Muscle of leg (tissue), 11 donors: ENCODE data around the gene ATAD3B. TPM values are rescaled to one million over a fixed set of nuclear protein-coding genes. Genes with fewer than 3 reads are reported as not detected.
"Not testable (repeated sequence)": the region's sequence is repeated elsewhere in the genome, so short reads cannot be mapped to it uniquely, and the experiment has no call there.

Experiments
- DNase-seq: peaks from one replicate; pipeline ENCODE4 v3.0.0; 2013
- H3K27ac ChIP-seq: one replicate; pipeline ENCODE4 v1.5.1; 2013; ENCODE audit warnings: mild to moderate bottlenecking, low read length, control low read depth
- H3K27me3 ChIP-seq: one replicate; pipeline ENCODE4 v1.6.1; 2013; ENCODE audit warnings: low read length; ENCODE audit not compliant: control insufficient read depth, insufficient read depth
- H3K36me3 ChIP-seq: one replicate; pipeline ENCODE4 v1.6.1; 2013; ENCODE audit warnings: low read length; ENCODE audit not compliant: control insufficient read depth, insufficient read depth
- H3K4me1 ChIP-seq: one replicate; pipeline ENCODE4 v1.6.1; 2013; ENCODE audit warnings: low read length; ENCODE audit not compliant: control insufficient read depth, insufficient read depth
- H3K4me3 ChIP-seq: one replicate; pipeline ENCODE4 v1.5.1; 2013; ENCODE audit warnings: low read length, control low read depth
- H3K9me3 ChIP-seq: replicated peaks from 2 replicates; pipeline ENCODE4 v1.6.1; 2013; ENCODE audit warnings: low read depth, low read length; ENCODE audit not compliant: control insufficient read depth
- WGBS: methylation state at CpG from one replicate; pipeline ENCODE4 v1.1.5; 2013; ENCODE audit warnings: missing lambda C conversion rate; ENCODE audit not compliant: insufficient coverage; 5-methylcytosine and 5-hydroxymethylcytosine counted together
- polyA plus RNA-seq, 8 donors: library from polyadenylated mRNA; unstranded; fragments of 120-200 nt; gene quantifications; one replicate each; pipeline versions ENCODE4 v1.2.1 to v1.2.3, GENCODE V29; 2013; ENCODE audit warnings: inconsistent platforms in 1 of 8, low replicate concordance in 1 of 8; ENCODE audit not compliant: insufficient read length in 8 of 8, insufficient read depth in 1 of 8
- total RNA-seq: library from RNA; stranded (reverse); fragments of 120-200 nt; gene quantifications from one replicate; pipeline ENCODE4 v1.2.4, GENCODE V29; 2013

The ATAD3B gene
- total and polyA plus RNA-seq, 9 donors = 9.6 to 16.5 (median 13.9) TPM

GRCh38 chr1:1523226-1523625, 51.7 kb downstream of the ATAD3B start:
- WGBS = 98% methylated on average over 15 of the region's 31 CpGs
- H3K9me3 ChIP-seq = not testable (repeated sequence)

GRCh38 chr1:1523651-1524050, 52.1 kb downstream of the ATAD3B start:
- H3K36me3 ChIP-seq = peaks cover 47% of the 10 kb centered on the region
- not testable (repeated sequence) for H3K27ac ChIP-seq, H3K4me1 ChIP-seq, DNase-seq, H3K9me3 ChIP-seq, H3K27me3 ChIP-seq, H3K4me3 ChIP-seq
- 86% methylated on average over 13 of the region's 17 CpGs for WGBS

More at GRCh38 chr1:1523226-1523625, 51.7 kb downstream of the ATAD3B start:
- not testable (repeated sequence) for H3K4me1 ChIP-seq, DNase-seq, H3K27ac ChIP-seq, H3K4me3 ChIP-seq, H3K27me3 ChIP-seq
- peaks cover 44% of the 10 kb centered on the region for H3K36me3 ChIP-seq

- not testable (repeated sequence) for DNase-seq, H3K27me3 ChIP-seq, H3K27ac ChIP-seq, H3K9me3 ChIP-seq, H3K4me1 ChIP-seq, H3K4me3 ChIP-seq
- H3K36me3 ChIP-seq = peaks cover 58% of the 10 kb centered on the region
- 94% methylated on average over 22 of the region's 30 CpGs for WGBS
These were observed 53.3 kb downstream of the ATAD3B start for GRCh38 chr1:1524750-1525383.

GRCh38 chr1:1526476-1526875, 54.9 kb downstream of the ATAD3B start:
- H3K4me1 ChIP-seq, H3K9me3 ChIP-seq, H3K27me3 ChIP-seq, DNase-seq, H3K4me3 ChIP-seq, H3K27ac ChIP-seq: not testable (repeated sequence)
- 90% methylated on average over 5 of the region's 21 CpGs for WGBS
- peaks cover 46% of the 10 kb centered on the region for H3K36me3 ChIP-seq

GRCh38 chr1:1527092-1527816, 55.7 kb downstream of the ATAD3B start:
- no peak overlapping the region for H3K27ac ChIP-seq
- 83% methylated on average over 23 of the region's 31 CpGs for WGBS
- no peak overlapping the region for H3K4me3 ChIP-seq
- H3K4me1 ChIP-seq = no peaks in the 10 kb centered on the region
- H3K9me3 ChIP-seq = peaks cover 5% of the 10 kb centered on the region
- peaks cover 42% of the 10 kb centered on the region for H3K36me3 ChIP-seq
- no peak for DNase-seq
- H3K27me3 ChIP-seq = no peaks in the 10 kb centered on the region

GRCh38 chr1:1528301-1529267, 57.0 kb downstream of the ATAD3B start:
- no peak for DNase-seq
- peaks cover 42% of the 10 kb centered on the region for H3K36me3 ChIP-seq
- 84% methylated on average over 28 of the region's 37 CpGs for WGBS

GRCh38 chr1:1529321-1529720, 57.8 kb downstream of the ATAD3B start:
- H3K4me3 ChIP-seq = no peak overlapping the region
- no peak for DNase-seq
- H3K27ac ChIP-seq = no peak overlapping the region
- peaks cover 5% of the 10 kb centered on the region for H3K9me3 ChIP-seq
- no peaks in the 10 kb centered on the region for H3K27me3 ChIP-seq
- WGBS = 98% methylated on average over 12 of the region's 18 CpGs
- H3K4me1 ChIP-seq = peaks cover 3% of the 10 kb centered on the region
- peaks cover 41% of the 10 kb centered on the region for H3K36me3 ChIP-seq

More at GRCh38 chr1:1528301-1529267, 57.0 kb downstream of the ATAD3B start:
- H3K9me3 ChIP-seq = peaks cover 5% of the 10 kb centered on the region
- H3K4me3 ChIP-seq = no peak overlapping the region
- H3K4me1 ChIP-seq = peaks cover 3% of the 10 kb centered on the region
- H3K27me3 ChIP-seq = no peaks in the 10 kb centered on the region
- no peak overlapping the region for H3K27ac ChIP-seq

- Histone ChIP-seq H3K27me3 (no peaks in the 10 kb centered on the region), H3K4me1 (peaks cover 3% of the 10 kb centered on the region), H3K36me3 (peaks cover 38% of the 10 kb centered on the region), H3K27ac (no peak overlapping the region), H3K4me3 (no peak overlapping the region), H3K9me3 (peaks cover 5% of the 10 kb centered on the region)
- 100% methylated on average over 3 of the region's 8 CpGs for WGBS
- DNase-seq = no peak
These were observed 58.4 kb downstream of the ATAD3B start for GRCh38 chr1:1529936-1530335.

GRCh38 chr1:1531947-1532346, 60.4 kb downstream of the ATAD3B start:
- peaks cover 34% of the 10 kb centered on the region for H3K36me3 ChIP-seq
- peaks cover 11% of the 10 kb centered on the region for H3K4me1 ChIP-seq
- no peak overlapping the region for H3K27ac ChIP-seq
- H3K9me3 ChIP-seq = peaks cover 5% of the 10 kb centered on the region
- no peak overlapping the region for H3K4me3 ChIP-seq
- WGBS = 100% methylated on average over 2 of the region's 4 CpGs
- no peak for DNase-seq
- no peaks in the 10 kb centered on the region for H3K27me3 ChIP-seq
